Tongue (tissue), 2 donors: ENCODE results near the gene UTS2. TPM values are rescaled to one million over a fixed set of nuclear protein-coding genes. Genes with fewer than 3 reads are reported as not detected.
A peak's percentile ranks its signal among the peaks of the same experiment; 100 is the strongest.

Experiments used
- DNase-seq: peaks from one replicate; pipeline ENCODE4 v3.0.0-alpha.2; 2015
- total RNA-seq: library from RNA; depleted of rRNA; stranded (reverse); fragments of >200 nt; gene quantifications from one replicate; pipeline ENCODE4 v1.2.3, GENCODE V29; 2014

Gene UTS2
- total RNA-seq: not detected

DNA sequence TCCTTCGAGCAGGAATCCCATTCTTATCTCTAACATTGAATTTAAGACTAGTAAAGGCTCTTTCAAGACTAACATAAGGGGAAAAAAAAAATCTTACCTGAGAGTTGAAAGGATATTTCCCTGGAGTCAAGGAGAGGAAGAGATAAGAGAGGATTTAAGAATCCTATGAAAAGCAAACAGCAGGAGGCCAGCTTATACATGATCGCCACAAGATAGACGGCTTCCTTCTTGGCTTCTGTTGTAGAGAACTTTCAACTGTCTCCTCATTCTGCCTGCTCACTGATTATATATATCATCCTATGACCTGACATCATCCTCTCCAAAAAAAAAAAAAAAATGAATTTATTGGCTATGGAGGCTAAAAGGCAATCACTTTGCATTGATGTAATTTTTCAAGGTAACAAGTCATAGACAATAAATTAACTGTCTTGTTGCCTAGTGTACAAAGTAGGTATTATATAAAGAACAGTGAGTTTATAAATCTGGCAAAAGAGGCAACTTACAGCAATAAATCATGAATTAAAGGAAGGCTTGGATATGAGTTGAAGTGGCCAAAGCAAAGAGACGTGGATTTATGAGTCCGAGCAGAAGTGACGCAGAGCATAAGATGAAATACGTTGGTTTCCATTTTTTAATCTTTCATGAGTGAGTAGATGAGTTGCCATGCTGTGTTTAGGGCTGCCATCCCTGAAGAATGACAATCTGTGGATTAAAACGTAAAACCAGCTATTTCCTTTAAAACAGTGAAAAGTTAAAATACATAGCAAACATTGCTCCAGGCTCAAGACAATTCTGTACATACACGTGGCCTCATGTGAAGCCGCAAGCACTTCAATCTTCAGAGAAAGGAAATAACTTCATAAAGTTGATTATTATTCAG is at the start of gene UTS2:
Gene UTS2, minus strand, starts transcription at position 262 of the 880 bp plus-strand sequence. Its CDS starts 62 bp downstream, at position 200.
- DNase-seq: no peak

DNA sequence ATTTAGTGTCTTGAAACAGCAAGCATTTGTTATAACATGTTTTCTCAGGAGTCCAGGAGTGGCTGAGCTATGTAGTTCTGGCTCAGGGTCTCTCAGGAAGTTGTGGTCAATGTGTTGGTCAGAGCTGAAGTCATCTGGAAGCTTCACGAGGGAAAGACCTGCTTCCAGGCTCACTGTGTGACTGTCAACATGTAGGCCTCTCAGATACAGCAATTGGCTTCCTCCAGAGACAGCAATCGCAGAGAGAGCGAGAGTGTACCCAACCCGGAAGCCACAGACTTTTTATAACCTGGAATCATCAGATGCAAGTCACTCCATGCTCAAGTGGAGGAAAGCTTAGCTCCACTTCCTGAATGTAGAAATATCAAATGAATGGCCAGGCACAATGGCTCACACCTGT is 46.9 kb upstream of the UTS2 start:
- DNase-seq: no peak

GRCh38 chr1:7898962-7899361 is 46.1 kb upstream of the UTS2 start:
- DNase-seq: no peak

- no peak for DNase-seq
Measured at GRCh38 chr1:7896994-7897393, 44.1 kb upstream of the UTS2 start.

- DNase-seq: no peak
Measured at GRCh38 chr1:7893529-7894180, 40.8 kb upstream of the UTS2 start.

DNA sequence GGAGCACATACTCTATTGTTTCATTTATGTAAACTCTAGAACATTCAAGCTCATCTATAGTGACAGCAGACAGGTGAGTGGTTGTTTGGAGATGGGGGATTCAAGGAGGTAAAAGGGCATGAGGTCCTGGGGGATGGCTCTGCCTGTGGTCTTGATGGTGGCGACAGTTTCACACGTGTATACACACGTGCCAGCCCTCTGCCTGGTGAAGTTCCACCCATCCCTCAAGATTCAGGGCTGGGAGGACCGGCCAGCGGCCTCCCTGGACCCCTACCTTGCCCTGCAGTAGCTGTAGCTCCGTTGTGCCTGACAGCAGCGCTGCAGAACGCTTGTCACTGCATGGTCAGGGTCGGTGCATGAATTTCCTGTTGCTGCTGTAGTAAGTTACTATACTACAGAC is 38.9 kb upstream of the UTS2 start:
- no peak for DNase-seq

DNA sequence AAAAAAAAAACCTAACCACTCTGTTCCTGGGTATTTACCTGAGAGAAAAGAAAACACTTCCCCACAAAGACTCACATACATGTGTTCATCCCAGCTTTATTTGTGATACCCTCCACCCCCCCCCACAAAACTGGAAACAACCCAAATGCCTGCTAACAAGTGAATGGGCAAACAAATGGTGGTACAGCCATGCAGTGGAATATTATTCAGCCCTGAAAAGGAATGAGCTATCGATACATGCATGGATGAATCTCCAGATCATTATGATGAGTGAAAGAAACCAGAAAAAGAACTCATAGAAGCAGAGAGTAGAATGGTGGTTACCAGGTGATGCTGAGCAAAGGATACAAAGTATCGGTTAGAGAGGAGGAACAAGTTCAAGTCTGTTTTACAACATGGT is 38.0 kb upstream of the UTS2 start:
- no peak for DNase-seq

- DNase-seq: no peak
Measured at GRCh38 chr1:7888248-7889081, 35.6 kb upstream of the UTS2 start.

- DNase-seq: peak; percentile 30
Measured at GRCh38 chr1:7886405-7886745, 33.5 kb upstream of the UTS2 start.

- DNase-seq: no peak
Measured at GRCh38 chr1:7885513-7886404, 32.9 kb upstream of the UTS2 start.

GRCh38 chr1:7884757-7885156 is 31.9 kb upstream of the UTS2 start:
- DNase-seq: no peak

DNA sequence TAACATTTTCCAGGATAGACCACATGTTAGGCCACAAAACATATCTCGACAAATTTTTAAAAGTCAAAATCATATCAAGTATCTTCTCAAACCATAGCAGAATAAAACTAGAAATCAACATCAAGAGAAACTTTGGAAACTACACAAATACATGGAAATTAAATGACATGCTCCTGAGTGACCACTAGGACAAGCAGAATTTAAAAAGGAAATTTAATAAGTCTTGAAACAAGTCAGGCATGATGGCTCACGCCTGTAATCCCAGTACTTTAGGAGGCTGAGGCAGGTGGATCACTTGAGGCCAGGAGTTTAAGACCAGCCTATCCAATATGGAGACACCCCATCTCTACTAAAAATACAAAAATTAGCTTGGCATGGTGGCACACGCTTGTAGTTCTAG is 26.4 kb upstream of the UTS2 start:
- DNase-seq: no peak

- no peak for DNase-seq
Measured at GRCh38 chr1:7878027-7878426, 25.2 kb upstream of the UTS2 start.

GRCh38 chr1:7873801-7874795 is 21.2 kb upstream of the UTS2 start:
- no peak for DNase-seq

DNA sequence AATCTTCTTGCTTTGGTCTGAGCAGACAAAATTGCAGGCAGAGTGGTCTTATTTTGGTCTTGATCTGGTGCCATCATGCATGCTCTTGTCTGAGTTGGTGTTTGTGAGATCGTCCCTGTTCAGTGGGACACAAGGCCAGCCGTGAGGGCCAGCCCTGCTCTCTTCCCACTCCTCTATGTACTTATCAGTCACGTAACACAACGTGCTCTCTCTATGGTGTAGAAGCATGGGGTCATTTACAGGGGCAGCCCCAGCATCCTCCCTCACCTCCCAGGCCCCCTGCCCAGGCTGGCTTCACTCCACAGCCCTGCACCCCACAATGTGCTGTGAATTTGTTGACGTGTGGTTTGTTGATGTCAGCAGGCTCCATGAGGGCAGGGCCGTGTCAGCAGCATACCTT is 18.3 kb upstream of the UTS2 start:
- no peak for DNase-seq

- no peak for DNase-seq
Measured at GRCh38 chr1:7869136-7869920, 16.5 kb upstream of the UTS2 start.

GRCh38 chr1:7868070-7868780 is 15.4 kb upstream of the UTS2 start:
- DNase-seq: no peak

DNA sequence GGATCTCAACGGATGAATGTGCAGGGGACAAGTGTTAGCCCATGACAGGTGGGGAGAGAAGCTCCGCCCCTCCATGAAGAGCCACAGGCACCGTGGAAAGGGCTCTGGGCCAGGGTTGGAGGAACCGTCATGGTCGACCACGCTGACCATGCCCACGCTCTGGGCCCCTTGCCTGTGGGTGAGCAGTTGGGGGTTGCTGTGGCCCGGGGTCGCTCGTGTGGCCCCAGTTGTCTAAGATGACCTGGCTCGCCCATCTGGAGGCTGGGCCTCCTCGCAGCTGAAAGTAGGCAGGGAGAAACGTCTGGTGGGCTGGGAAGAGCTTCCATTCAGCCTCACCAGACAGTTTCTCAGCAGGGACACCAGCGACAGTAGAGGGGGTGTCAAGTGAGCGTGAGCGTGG is 13.1 kb upstream of the UTS2 start:
- DNase-seq: no peak

DNA sequence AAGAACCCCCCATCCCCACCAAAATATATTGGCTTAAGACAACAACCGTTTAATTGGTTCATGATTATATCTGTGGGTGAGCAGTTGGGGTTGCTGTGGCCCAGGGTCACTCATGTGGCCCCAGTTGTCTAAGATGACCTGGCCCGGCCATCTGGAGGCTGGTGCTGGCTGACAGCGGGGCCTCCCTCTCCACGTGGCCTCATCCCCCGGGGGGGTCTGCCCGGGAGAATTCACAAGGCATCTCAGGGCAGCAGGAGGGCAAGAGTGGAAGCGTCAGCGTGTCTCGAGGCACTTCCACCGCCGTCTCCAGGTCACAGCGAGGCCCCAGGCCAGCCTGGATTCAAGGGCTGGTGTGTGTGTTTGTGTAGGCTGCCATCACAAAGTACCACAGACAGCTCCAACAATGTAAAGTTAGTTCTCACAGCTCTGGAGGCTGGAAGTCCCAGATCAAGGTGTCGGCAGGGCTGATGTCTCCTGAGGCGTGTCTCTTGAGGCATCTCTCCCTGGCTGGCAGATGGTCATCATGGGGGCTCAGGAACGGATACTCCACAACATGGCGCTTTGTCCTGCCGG is 11.0 kb upstream of the UTS2 start:
- DNase-seq: no peak
